Natural killer cell treated with Interleukin-12 subunit alpha and Interleukin-12 subunit beta and Interleukin-15 and Interleukin-18, amount 100 ng/mL, for 72 hours (primary cell): Measurements from ENCODE around the gene RPL7L1. TPM values are rescaled to one million over a fixed set of nuclear protein-coding genes. Genes with fewer than 3 reads are reported as not detected.
A peak's percentile ranks its signal among the peaks of the same experiment; 100 is the strongest.

Experiments used
- ATAC-seq, 2 donors: fragments of 150-1000 bp; cut with Tn5 transposase in 1 of 2; sonication (Bioruptor Pico), chemical (Tn5 transposase) in 1 of 2; 2 replicates each; pipeline ENCODE4 v1.10.0; 2021
- DNase-seq: peaks from one replicate; pipeline ENCODE4 v3.0.0; 2022; ENCODE audit warnings: low spot score
- H3K27ac Mint-ChIP-seq, 2 donors: 1 replicate in 1 of 2; 2 replicates in 1 of 2; pipeline ENCODE4 v1.8.0; 2022; ENCODE audit warnings: mixed read lengths in 2 of 2, mild to moderate bottlenecking in 1 of 2, moderate library complexity in 1 of 2
- H3K27me3 Mint-ChIP-seq, 2 donors: 1 replicate in 1 of 2; 2 replicates in 1 of 2; pipeline ENCODE4 v1.8.0; 2022; ENCODE audit warnings: mixed read lengths in 2 of 2
- H3K36me3 Mint-ChIP-seq: one replicate; pipeline ENCODE4 v1.8.0; 2022; ENCODE audit warnings: mixed read lengths
- H3K4me1 Mint-ChIP-seq, 2 donors: 1 replicate in 1 of 2; 2 replicates in 1 of 2; pipeline ENCODE4 v1.8.0; 2022; ENCODE audit warnings: low read depth in 2 of 2, mixed read lengths in 2 of 2, mild to moderate bottlenecking in 1 of 2
- H3K4me3 Mint-ChIP-seq: one replicate; pipeline ENCODE4 v1.8.0; 2022; ENCODE audit warnings: mixed read lengths
- H3K9me3 Mint-ChIP-seq: 2 replicates; pipeline ENCODE4 v1.8.0; 2022; ENCODE audit warnings: mixed read lengths
- total RNA-seq, 2 donors: library from RNA; stranded (reverse); gene quantifications; one replicate each; pipeline ENCODE4 v1.2.3, GENCODE V29; 2022

Gene RPL7L1
- total RNA-seq, result 100 to 1,000 TPM; 125 to 191 TPM

DNA sequence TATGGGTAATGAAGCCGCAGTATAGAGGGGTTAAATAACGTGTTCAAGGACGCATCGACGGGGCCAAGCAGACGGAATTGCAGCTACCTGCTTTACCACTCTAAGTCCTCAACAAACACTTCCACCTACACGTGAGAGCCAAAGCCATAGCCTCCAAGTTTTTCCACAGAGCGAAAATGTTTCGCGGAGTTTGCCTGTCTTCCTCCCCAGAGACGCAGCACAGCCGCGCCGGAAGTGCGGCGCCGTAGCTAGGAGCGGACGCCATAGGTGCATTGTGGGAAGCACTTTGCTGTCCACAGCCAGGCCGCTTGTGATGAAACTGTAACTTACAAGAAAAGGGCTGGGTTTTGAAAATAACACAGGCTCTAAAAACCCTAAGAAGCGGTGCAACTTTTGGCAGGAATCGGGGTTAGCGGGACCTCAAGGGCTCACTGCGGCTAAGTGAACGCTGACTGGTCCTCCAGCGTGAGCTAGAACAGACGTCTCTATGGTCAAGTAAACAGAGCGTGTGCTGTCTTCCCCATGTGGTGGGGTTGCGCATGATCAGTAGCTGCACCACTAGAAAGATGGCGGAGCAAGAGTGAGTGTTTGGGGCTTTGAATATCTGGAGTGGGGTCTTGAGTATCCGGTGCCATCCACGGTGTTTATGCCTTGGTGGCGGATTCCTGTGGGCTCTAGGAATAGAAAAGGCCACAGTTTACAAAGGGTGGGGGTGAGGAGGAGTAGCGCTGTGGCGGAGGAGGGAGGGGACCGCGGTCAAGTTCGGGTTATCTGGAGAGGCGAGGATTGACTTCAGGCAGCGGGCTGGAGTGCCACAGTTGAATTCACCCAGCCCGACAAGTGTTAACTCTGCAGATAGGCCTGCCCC is at the start of gene RPL7L1:
Gene RPL7L1 (plus strand): TSS at position 245 of the 868 bp plus-strand sequence. CDS start 295 bp downstream, at position 540.
- peaks cover 24% of the 10 kb centered on the region for H3K36me3 Mint-ChIP-seq

GRCh38 chr6:42831237-42831636 is 48.2 kb upstream of the RPL7L1 start:
- no peaks in the 10 kb centered on the region for H3K9me3 Mint-ChIP-seq
- H3K4me1 Mint-ChIP-seq, result peaks cover 0 to 4% of the 10 kb centered on the region in 2 donors
- no peak for ATAC-seq
- no peak overlapping the region for H3K4me3 Mint-ChIP-seq
- H3K27me3 Mint-ChIP-seq, result no peaks in the 10 kb centered on the region
- no peak for DNase-seq
- peak overlapping the region in 1 of 2 donors; percentile 16 for H3K27ac Mint-ChIP-seq
- peaks cover 11% of the 10 kb centered on the region for H3K36me3 Mint-ChIP-seq

More for the DNA sequence above, at the start of gene RPL7L1:
- DNase-seq (peak; percentile 88), ATAC-seq (peak; percentile 98)
- Mint-ChIP-seq H3K27ac (peak within 1 kb of the TSS; percentile 98 to 99), H3K4me3 (peak within 1 kb of the TSS; percentile 94), H3K4me1 (peaks cover 18 to 20% of the 10 kb centered on the region in 2 donors), H3K9me3 (no peaks in the 10 kb centered on the region), H3K27me3 (no peaks in the 10 kb centered on the region)

DNA sequence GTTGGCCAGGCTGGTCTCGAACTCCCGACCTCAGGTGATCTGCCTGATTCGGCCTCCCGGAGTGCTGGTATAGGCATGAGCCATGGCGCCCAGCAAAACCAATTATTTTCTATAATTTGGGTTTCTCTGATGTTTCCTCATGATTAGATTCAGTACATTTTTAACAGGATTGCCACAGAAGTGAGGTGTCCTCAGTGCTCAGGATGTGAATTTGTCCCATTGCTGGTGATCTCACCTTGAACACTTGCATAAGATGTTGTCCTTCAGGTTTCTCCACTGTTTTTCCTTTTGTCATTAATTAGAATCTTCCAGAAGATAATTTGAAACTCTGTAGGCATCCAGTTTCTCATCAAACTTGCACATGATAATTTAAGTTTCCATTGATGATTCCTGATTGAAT is 45.4 kb upstream of the RPL7L1 start:
- Mint-ChIP-seq H3K9me3 (no peaks in the 10 kb centered on the region), H3K4me3 (no peak overlapping the region), H3K36me3 (peaks cover 5% of the 10 kb centered on the region), H3K4me1 (peaks cover 0 to 4% of the 10 kb centered on the region in 2 donors), H3K27ac (no peak overlapping the region), H3K27me3 (no peaks in the 10 kb centered on the region)
- DNase-seq (no peak), ATAC-seq (no peak)

DNA sequence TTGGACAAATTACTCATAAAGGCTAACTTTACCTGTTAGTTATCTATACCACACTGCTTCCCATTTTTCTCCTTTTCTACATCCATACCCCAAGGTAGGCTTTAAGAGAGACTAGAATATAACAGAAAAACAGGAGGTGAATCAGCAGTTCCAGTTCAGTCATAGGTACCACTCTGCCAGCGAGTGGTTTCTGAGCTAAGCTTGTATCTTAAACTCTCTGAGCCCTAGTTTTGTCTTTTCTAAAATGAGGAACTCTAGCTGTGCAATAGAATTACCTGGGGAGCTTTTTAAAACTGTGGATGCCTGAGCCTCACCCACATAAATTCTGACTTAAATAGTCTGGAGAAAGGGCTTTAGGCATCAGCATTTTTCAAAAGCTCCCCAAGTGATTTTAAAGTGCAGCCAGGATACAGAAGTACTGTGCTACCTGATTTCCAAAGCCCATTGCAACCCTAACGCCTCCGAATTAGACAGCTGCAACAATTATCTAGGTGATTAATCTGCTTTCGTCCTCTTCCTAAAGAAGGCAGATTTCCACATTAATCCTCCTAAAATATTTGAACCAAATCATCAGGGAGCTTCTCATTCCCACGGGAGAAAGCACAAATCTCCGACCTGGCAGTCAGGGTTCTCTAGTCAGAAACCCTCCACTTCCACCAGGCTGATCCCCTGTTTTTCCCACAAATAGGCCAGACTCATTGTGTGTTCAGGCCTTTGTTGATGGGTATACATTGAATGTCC is 37.4 kb upstream of the RPL7L1 start:
- Mint-ChIP-seq H3K27ac (peak overlapping the region in 1 of 2 donors; percentile 60), H3K4me1 (peaks cover 6 to 12% of the 10 kb centered on the region in 2 donors), H3K9me3 (no peaks in the 10 kb centered on the region), H3K36me3 (no peaks in the 10 kb centered on the region), H3K27me3 (no peaks in the 10 kb centered on the region), H3K4me3 (no peak overlapping the region)
- DNase-seq (no peak), ATAC-seq (no peak)

GRCh38 chr6:42845327-42845694 is 34.1 kb upstream of the RPL7L1 start:
- ATAC-seq (no peak), DNase-seq (no peak)
- Mint-ChIP-seq H3K4me3 (no peak overlapping the region), H3K9me3 (no peaks in the 10 kb centered on the region), H3K36me3 (no peaks in the 10 kb centered on the region), H3K27me3 (no peaks in the 10 kb centered on the region), H3K27ac (no peak overlapping the region), H3K4me1 (peaks cover 6 to 12% of the 10 kb centered on the region in 2 donors)

- H3K36me3 Mint-ChIP-seq, result no peaks in the 10 kb centered on the region
- no peaks in the 10 kb centered on the region for H3K27me3 Mint-ChIP-seq
- no peaks in the 10 kb centered on the region for H3K9me3 Mint-ChIP-seq
- H3K27ac Mint-ChIP-seq, result no peak overlapping the region
- ATAC-seq (no peak), DNase-seq (no peak)
- no peak overlapping the region for H3K4me3 Mint-ChIP-seq
- peaks cover 6 to 10% of the 10 kb centered on the region in 2 donors for H3K4me1 Mint-ChIP-seq
Measured at GRCh38 chr6:42846505-42846904, 32.9 kb upstream of the RPL7L1 start.

- Mint-ChIP-seq H3K27me3 (no peaks in the 10 kb centered on the region), H3K36me3 (no peaks in the 10 kb centered on the region), H3K27ac (no peak overlapping the region), H3K4me3 (no peak overlapping the region), H3K4me1 (peaks cover 0 to 4% of the 10 kb centered on the region in 2 donors), H3K9me3 (no peaks in the 10 kb centered on the region)
- DNase-seq (no peak), ATAC-seq (no peak)
Measured at GRCh38 chr6:42848700-42849099, 30.7 kb upstream of the RPL7L1 start.

DNA sequence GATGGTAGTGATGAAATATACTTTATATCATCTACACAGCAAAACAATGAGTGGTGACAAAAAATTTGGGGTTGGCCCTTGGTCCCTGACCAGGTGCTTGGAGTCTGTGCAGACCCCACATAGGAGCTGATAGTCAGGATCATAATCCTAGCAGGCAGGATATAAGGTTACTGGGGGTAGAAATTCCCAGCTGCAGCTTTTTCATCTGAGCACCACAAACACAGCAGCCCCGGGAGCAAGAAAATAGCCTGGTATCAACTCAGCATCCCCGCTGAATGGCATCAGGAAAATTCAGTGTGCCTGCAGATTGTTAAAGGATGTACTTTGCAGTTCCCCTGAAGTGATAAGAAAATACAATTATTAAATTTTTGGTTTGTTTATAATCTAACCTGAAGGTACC is 27.8 kb upstream of the RPL7L1 start:
- Mint-ChIP-seq H3K27ac (no peak overlapping the region), H3K9me3 (no peaks in the 10 kb centered on the region), H3K4me1 (no peaks in the 10 kb centered on the region), H3K4me3 (no peak overlapping the region), H3K36me3 (no peaks in the 10 kb centered on the region), H3K27me3 (no peaks in the 10 kb centered on the region)
- DNase-seq (no peak), ATAC-seq (no peak)

DNA sequence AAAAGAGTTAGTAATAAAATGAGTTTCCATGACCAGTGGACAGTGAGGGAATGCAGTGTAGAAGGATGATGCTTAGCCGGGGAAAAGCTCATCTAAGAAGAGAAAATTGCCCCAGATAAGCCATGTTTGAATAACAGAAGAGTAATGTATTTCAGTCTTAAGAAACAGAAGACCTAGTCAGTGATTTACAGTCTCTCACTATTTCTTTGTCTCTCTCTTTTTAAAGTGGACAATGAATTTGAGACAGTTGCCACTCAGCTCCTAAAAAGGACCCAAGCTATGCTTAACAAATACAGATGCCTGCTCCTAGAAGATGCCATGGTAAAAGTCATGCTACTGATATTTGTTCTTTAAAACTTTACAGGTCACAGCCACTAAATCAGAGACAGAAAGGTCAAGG is 19.4 kb upstream of the RPL7L1 start:
- ATAC-seq (no peak), DNase-seq (no peak)
- no peak overlapping the region for H3K4me3 Mint-ChIP-seq
- peaks cover 12% of the 10 kb centered on the region for H3K36me3 Mint-ChIP-seq
- H3K27me3 Mint-ChIP-seq, result no peaks in the 10 kb centered on the region
- H3K9me3 Mint-ChIP-seq, result no peaks in the 10 kb centered on the region
- H3K27ac Mint-ChIP-seq, result no peak overlapping the region
- no peaks in the 10 kb centered on the region for H3K4me1 Mint-ChIP-seq

GRCh38 chr6:42860481-42860880 is 18.9 kb upstream of the RPL7L1 start:
- Mint-ChIP-seq H3K27ac (no peak overlapping the region), H3K4me3 (no peak overlapping the region), H3K9me3 (no peaks in the 10 kb centered on the region), H3K4me1 (no peaks in the 10 kb centered on the region), H3K27me3 (no peaks in the 10 kb centered on the region), H3K36me3 (peaks cover 12% of the 10 kb centered on the region)
- no peak for DNase-seq
- ATAC-seq, result no peak

DNA sequence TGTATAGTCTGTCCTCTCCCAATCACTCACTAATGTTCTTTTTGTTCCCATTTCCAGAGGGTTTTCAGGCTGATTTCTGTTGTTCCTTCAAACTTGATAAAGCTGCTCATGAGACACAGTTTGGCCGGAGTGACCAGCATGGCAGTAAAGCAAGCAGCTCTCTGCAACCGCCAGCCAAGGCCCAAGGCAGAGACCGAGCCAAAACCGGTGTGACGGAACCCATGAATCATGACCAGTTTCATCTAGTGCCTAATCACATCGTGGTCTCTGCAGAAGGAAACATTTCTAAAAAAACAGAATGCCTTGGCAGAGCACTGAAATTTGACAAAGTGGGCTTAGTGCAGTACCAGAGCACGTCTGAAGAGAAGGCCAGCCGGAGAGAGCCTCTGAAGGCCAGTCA is 14.8 kb upstream of the RPL7L1 start:
- Mint-ChIP-seq H3K4me1 (no peaks in the 10 kb centered on the region), H3K27ac (peak overlapping the region in 1 of 2 donors; percentile 57), H3K9me3 (no peaks in the 10 kb centered on the region), H3K4me3 (no peak overlapping the region), H3K27me3 (no peaks in the 10 kb centered on the region), H3K36me3 (peaks cover 12% of the 10 kb centered on the region)
- no peak for DNase-seq
- no peak for ATAC-seq

GRCh38 chr6:42870145-42870936 is 9.1 kb upstream of the RPL7L1 start:
- H3K36me3 Mint-ChIP-seq, result peaks cover 4% of the 10 kb centered on the region
- no peaks in the 10 kb centered on the region for H3K4me1 Mint-ChIP-seq
- H3K27me3 Mint-ChIP-seq, result no peaks in the 10 kb centered on the region
- no peak for ATAC-seq
- no peaks in the 10 kb centered on the region for H3K9me3 Mint-ChIP-seq
- DNase-seq, result no peak
- peak overlapping the region in 1 of 2 donors; percentile 79 for H3K27ac Mint-ChIP-seq
- H3K4me3 Mint-ChIP-seq, result no peak overlapping the region

GRCh38 chr6:42871711-42872110 is 7.7 kb upstream of the RPL7L1 start:
- no peak overlapping the region for H3K4me3 Mint-ChIP-seq
- ATAC-seq, result no peak
- no peaks in the 10 kb centered on the region for H3K9me3 Mint-ChIP-seq
- no peaks in the 10 kb centered on the region for H3K4me1 Mint-ChIP-seq
- H3K36me3 Mint-ChIP-seq, result peaks cover 3% of the 10 kb centered on the region
- DNase-seq, result no peak
- H3K27ac Mint-ChIP-seq, result peak overlapping the region in 1 of 2 donors; percentile 39
- no peaks in the 10 kb centered on the region for H3K27me3 Mint-ChIP-seq
